Trophoblast cell (in vitro differentiated cells and primary cell): Measurements from ENCODE around the gene OBSCN.

Source experiments
- DNase-seq, 2 donors: peaks; one replicate each; pipeline ENCODE4 v3.0.0-alpha.2; 2016
- H2AFZ ChIP-seq: 2 replicates; pipeline ENCODE4 v1.6.1; 2013; ENCODE audit warnings: low read length, moderate library complexity, mild to moderate bottlenecking; ENCODE audit not compliant: insufficient read depth, poor library complexity
- H2AK5ac ChIP-seq: 2 replicates; pipeline ENCODE4 v1.6.1; 2013; ENCODE audit warnings: mild to moderate bottlenecking, low read length
- H2BK120ac ChIP-seq: 2 replicates; pipeline ENCODE4 v1.6.1; 2013; ENCODE audit warnings: low read length, mild to moderate bottlenecking, moderate library complexity; ENCODE audit not compliant: insufficient read depth, poor library complexity
- H2BK12ac ChIP-seq: 2 replicates; pipeline ENCODE4 v1.6.1; 2013; ENCODE audit warnings: mild to moderate bottlenecking, low read length, moderate library complexity
- H2BK5ac ChIP-seq: 2 replicates; pipeline ENCODE4 v1.6.1; 2013; ENCODE audit warnings: low read length, low read depth, moderate library complexity, mild to moderate bottlenecking; ENCODE audit not compliant: poor library complexity
- H3K14ac ChIP-seq: 2 replicates; pipeline ENCODE4 v1.6.1; 2013; ENCODE audit warnings: mild to moderate bottlenecking, low read length
- H3K18ac ChIP-seq: 2 replicates; pipeline ENCODE4 v1.6.1; 2013; ENCODE audit warnings: mild to moderate bottlenecking, low read length
- H3K23ac ChIP-seq: 2 replicates; pipeline ENCODE4 v1.6.1; 2013; ENCODE audit warnings: low read length
- H3K27ac ChIP-seq: 2 replicates; pipeline ENCODE4 v1.5.1; 2013; ENCODE audit warnings: low read depth, mild to moderate bottlenecking, inconsistent platforms, low read length, moderate library complexity
- H3K27me3 ChIP-seq: 2 replicates; pipeline ENCODE4 v1.6.1; 2013; ENCODE audit warnings: inconsistent platforms, mild to moderate bottlenecking, low read length, moderate library complexity; ENCODE audit not compliant: insufficient read depth
- H3K36me3 ChIP-seq, 2 experiments: 1 replicate in 1 of 2; 2 replicates in 1 of 2; pipeline ENCODE4 v1.6.1; 2013; ENCODE audit warnings: low read length in 2 of 2, mild to moderate bottlenecking in 2 of 2, moderate library complexity in 1 of 2; ENCODE audit not compliant: insufficient read depth in 2 of 2, control insufficient read depth in 1 of 2
- H3K4ac ChIP-seq: 2 replicates; pipeline ENCODE4 v1.6.1; 2013; ENCODE audit warnings: low read depth, mild to moderate bottlenecking, low read length, moderate library complexity
- H3K4me1 ChIP-seq, 2 experiments: 1 replicate in 1 of 2; 2 replicates in 1 of 2; pipeline ENCODE4 v1.6.1; 2013; ENCODE audit warnings: low read length in 2 of 2, mild to moderate bottlenecking in 2 of 2, moderate library complexity in 1 of 2; ENCODE audit not compliant: insufficient read depth in 2 of 2, control insufficient read depth in 1 of 2
- H3K4me2 ChIP-seq: 2 replicates; pipeline ENCODE4 v1.6.1; 2013; ENCODE audit warnings: inconsistent platforms, mild to moderate bottlenecking, low read length, moderate library complexity
- H3K4me3 ChIP-seq: 2 replicates; pipeline ENCODE4 v1.5.1; 2013; ENCODE audit warnings: mild to moderate bottlenecking, low read depth, low read length, inconsistent platforms
- H3K79me1 ChIP-seq: one replicate; pipeline ENCODE4 v1.6.1; 2013; ENCODE audit warnings: low read length
- H3K79me2 ChIP-seq: 2 replicates; pipeline ENCODE4 v1.6.1; 2013; ENCODE audit warnings: low read length, mild to moderate bottlenecking; ENCODE audit not compliant: control insufficient read depth, insufficient read depth, poor library complexity
- H3K9ac ChIP-seq: 2 replicates; pipeline ENCODE4 v1.6.1; 2013; ENCODE audit warnings: mild to moderate bottlenecking, low read length
- H3K9me3 ChIP-seq: 2 replicates; pipeline ENCODE4 v1.6.1; 2013; ENCODE audit warnings: low read depth, mild to moderate bottlenecking, control low read depth, inconsistent platforms, low read length; ENCODE audit not compliant: insufficient read depth
- H4K12ac ChIP-seq: 2 replicates; pipeline ENCODE4 v1.6.1; 2013; ENCODE audit warnings: low read depth, mild to moderate bottlenecking, low read length, moderate library complexity
- H4K8ac ChIP-seq: 2 replicates; pipeline ENCODE4 v1.6.1; 2013; ENCODE audit warnings: low read depth, mild to moderate bottlenecking, low read length, moderate library complexity
- H4K91ac ChIP-seq: one replicate; pipeline ENCODE4 v1.6.1; 2013; ENCODE audit warnings: low read depth, mild to moderate bottlenecking, low read length, moderate library complexity
- WGBS: extraction: QIAGEN DNeasy Blood & Tissue Kit; methylation state at CpG from one replicate; pipeline ENCODE4 v1.1.7; 2013; ENCODE audit warnings: missing lambda C conversion rate; ENCODE audit not compliant: insufficient read length, insufficient coverage; ENCODE audit errors: extremely low coverage; 5-methylcytosine and 5-hydroxymethylcytosine counted together

Gene OBSCN

DNA sequence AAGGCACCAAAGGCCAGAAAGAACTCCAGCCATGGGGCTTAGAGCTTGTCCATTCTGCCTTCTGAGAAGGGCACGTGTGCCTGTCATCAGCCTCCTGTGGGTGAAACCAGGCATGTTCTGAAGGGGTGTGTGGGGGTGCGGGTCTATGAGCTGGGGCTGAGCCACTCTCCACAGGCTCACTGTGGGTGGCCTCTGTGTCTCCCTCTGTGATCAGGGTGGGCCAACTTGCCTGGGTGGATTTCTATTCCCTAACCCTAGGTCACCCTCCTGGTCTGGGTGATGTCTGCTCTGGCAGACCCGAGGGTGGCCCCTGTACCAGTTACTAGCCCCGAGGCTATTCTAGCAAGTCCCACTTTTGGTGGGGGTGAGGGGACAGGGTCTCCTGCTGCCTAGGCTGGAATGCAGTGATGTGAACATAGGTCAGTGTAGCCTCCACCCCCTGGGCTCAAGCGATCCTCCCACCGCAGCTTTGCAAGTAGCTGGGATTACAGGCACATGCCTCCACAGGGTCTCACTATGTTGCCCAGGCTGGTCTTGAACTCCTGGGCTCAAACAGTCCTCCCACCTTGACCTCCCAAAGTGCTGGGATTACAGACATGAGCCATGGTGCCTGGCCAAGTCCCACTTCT lies 104.4 kb downstream of the OBSCN start:
- no peak overlapping the region for H4K91ac ChIP-seq
- H2BK120ac ChIP-seq: no peak overlapping the region
- H3K9me3 ChIP-seq: peaks cover 13% of the 10 kb centered on the region
- H3K23ac ChIP-seq: no peak overlapping the region
- H2BK5ac ChIP-seq: no peak overlapping the region
- no peak overlapping the region for H3K9ac ChIP-seq
- WGBS: no CpG with 5 or more reads among the region's 6 CpGs
- no peaks in the 10 kb centered on the region for H3K27me3 ChIP-seq
- no peak overlapping the region for H4K12ac ChIP-seq
- H3K18ac ChIP-seq: no peak overlapping the region
- no peaks in the 10 kb centered on the region for H3K79me2 ChIP-seq
- no peak overlapping the region for H4K8ac ChIP-seq
- no peak overlapping the region for H3K4me3 ChIP-seq
- no peaks in the 10 kb centered on the region for H3K79me1 ChIP-seq
- no peak overlapping the region for H3K27ac ChIP-seq
- H3K4ac ChIP-seq: no peak overlapping the region
- no peak overlapping the region for H2AFZ ChIP-seq
- H3K36me3 ChIP-seq: no peaks in the 10 kb centered on the region
- no peak overlapping the region for H2AK5ac ChIP-seq
- H3K4me2 ChIP-seq: no peak overlapping the region
- no peaks in the 10 kb centered on the region for H3K4me1 ChIP-seq
- H3K14ac ChIP-seq: no peak overlapping the region
- H2BK12ac ChIP-seq: no peak overlapping the region
- no peak for DNase-seq

GRCh38 chr1:228313536-228314277 lies 105.9 kb downstream of the OBSCN start:
- Histone ChIP-seq H3K79me2 (no peaks in the 10 kb centered on the region), H3K4me1 (no peaks in the 10 kb centered on the region), H4K91ac (no peak overlapping the region), H3K9me3 (peaks cover 13% of the 10 kb centered on the region), H3K36me3 (no peaks in the 10 kb centered on the region), H4K12ac (no peak overlapping the region), H2BK12ac (no peak overlapping the region), H2AK5ac (no peak overlapping the region), H2BK5ac (no peak overlapping the region), H2AFZ (no peak overlapping the region), H3K23ac (no peak overlapping the region), H3K14ac (no peak overlapping the region), H3K4ac (no peak overlapping the region), H3K27ac (no peak overlapping the region), H3K9ac (no peak overlapping the region), H3K4me3 (no peak overlapping the region), H4K8ac (no peak overlapping the region), H3K79me1 (no peaks in the 10 kb centered on the region), H3K4me2 (no peak overlapping the region), H2BK120ac (no peak overlapping the region), H3K18ac (no peak overlapping the region), H3K27me3 (no peaks in the 10 kb centered on the region)
- WGBS: no CpG with 5 or more reads among the region's 25 CpGs
- no peak for DNase-seq

GRCh38 chr1:228314315-228314657 lies 106.4 kb downstream of the OBSCN start:
- no peaks in the 10 kb centered on the region for H3K79me1 ChIP-seq
- H3K23ac ChIP-seq: no peak overlapping the region
- H3K18ac ChIP-seq: no peak overlapping the region
- H3K79me2 ChIP-seq: no peaks in the 10 kb centered on the region
- no peak overlapping the region for H2BK12ac ChIP-seq
- H3K36me3 ChIP-seq: peaks cover 0 to 5% of the 10 kb centered on the region in 2 experiments
- H3K4me2 ChIP-seq: no peak overlapping the region
- no peak overlapping the region for H3K4ac ChIP-seq
- no peak for DNase-seq
- no CpG with 5 or more reads among the region's 3 CpGs for WGBS
- H3K27me3 ChIP-seq: no peaks in the 10 kb centered on the region
- H4K12ac ChIP-seq: no peak overlapping the region
- no peak overlapping the region for H4K91ac ChIP-seq
- H2AK5ac ChIP-seq: no peak overlapping the region
- H2BK5ac ChIP-seq: no peak overlapping the region
- no peak overlapping the region for H3K4me3 ChIP-seq
- no peaks in the 10 kb centered on the region for H3K4me1 ChIP-seq
- no peak overlapping the region for H3K14ac ChIP-seq
- H2AFZ ChIP-seq: no peak overlapping the region
- H3K9ac ChIP-seq: no peak overlapping the region
- H2BK120ac ChIP-seq: no peak overlapping the region
- H3K27ac ChIP-seq: no peak overlapping the region
- H4K8ac ChIP-seq: no peak overlapping the region
- H3K9me3 ChIP-seq: peaks cover 13% of the 10 kb centered on the region

- Histone ChIP-seq H3K79me1 (no peaks in the 10 kb centered on the region), H4K91ac (no peak overlapping the region), H3K27ac (no peak overlapping the region), H3K4me3 (no peak overlapping the region), H3K4ac (no peak overlapping the region), H3K4me1 (no peaks in the 10 kb centered on the region), H3K9ac (no peak overlapping the region), H3K18ac (no peak overlapping the region), H4K8ac (no peak overlapping the region), H3K23ac (no peak overlapping the region), H2BK120ac (no peak overlapping the region), H4K12ac (no peak overlapping the region), H3K14ac (no peak overlapping the region), H3K4me2 (no peak overlapping the region), H3K36me3 (peaks cover 0 to 9% of the 10 kb centered on the region in 2 experiments), H2BK12ac (no peak overlapping the region), H2AK5ac (no peak overlapping the region), H2BK5ac (no peak overlapping the region), H3K9me3 (peaks cover 16% of the 10 kb centered on the region), H2AFZ (no peak overlapping the region), H3K79me2 (no peaks in the 10 kb centered on the region), H3K27me3 (no peaks in the 10 kb centered on the region)
- DNase-seq: no peak
- WGBS: no CpG with 5 or more reads among the region's 31 CpGs
Measured at GRCh38 chr1:228314658-228315483, 107.0 kb downstream of the OBSCN start.
